Measurements from ENCODE around the gene CLDN2. TPM values are rescaled to one million over a fixed set of nuclear protein-coding genes. Genes with fewer than 3 reads are reported as not detected.
"Not testable (repeated sequence)": the region's sequence is repeated elsewhere in the genome, so short reads cannot be mapped to it uniquely, and the experiment has no call there.

CLDN2 gene
- total and polyA plus RNA-seq, 4 donors = 0.40 to 5.6 (median 0.71) TPM; not detected in 1

DNA sequence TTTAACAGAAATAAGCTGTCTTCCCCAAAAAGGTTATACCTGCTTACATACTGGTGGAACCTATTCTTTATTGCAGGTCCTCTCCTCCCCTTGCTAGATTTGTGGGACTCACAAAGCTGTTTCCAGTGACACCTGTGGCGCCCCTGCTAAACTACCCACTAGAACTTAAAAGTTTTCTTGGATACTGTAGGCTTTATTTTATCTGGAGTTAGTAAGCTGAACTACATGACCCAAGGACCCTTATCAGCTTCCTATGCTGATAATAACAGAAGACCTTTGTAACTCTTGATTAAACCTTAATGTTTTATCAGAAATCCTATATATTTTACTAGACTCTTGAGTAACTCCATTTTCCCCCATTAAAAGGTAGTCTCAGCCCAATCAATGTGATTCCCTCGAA, 32.3 kb downstream of the CLDN2 start:
- no peak overlapping the region for H3K27ac ChIP-seq (ENCODE audit: low read depth, low read length)
- DNase-seq (ENCODE audit: low read depth in 4 of 6, low spot score in 6 of 6) = no peak
- H3K9me3 ChIP-seq (ENCODE audit: control insufficient read depth, insufficient read depth, low read length) = no peaks in the 10 kb centered on the region
- H3K4me1 ChIP-seq (ENCODE audit: control insufficient read depth, insufficient read depth, low read length) = no peaks in the 10 kb centered on the region
- no peaks in the 10 kb centered on the region for H3K36me3 ChIP-seq (ENCODE audit: control insufficient read depth, insufficient read depth, low read length)
- H3K4me3 ChIP-seq (ENCODE audit: low read depth, low read length) = no peak overlapping the region
- no peaks in the 10 kb centered on the region for H3K27me3 ChIP-seq (ENCODE audit: control insufficient read depth, insufficient read depth, low read length)
- no CpG with 5 or more reads among the region's 2 CpGs for WGBS (ENCODE audit: insufficient coverage)

DNA sequence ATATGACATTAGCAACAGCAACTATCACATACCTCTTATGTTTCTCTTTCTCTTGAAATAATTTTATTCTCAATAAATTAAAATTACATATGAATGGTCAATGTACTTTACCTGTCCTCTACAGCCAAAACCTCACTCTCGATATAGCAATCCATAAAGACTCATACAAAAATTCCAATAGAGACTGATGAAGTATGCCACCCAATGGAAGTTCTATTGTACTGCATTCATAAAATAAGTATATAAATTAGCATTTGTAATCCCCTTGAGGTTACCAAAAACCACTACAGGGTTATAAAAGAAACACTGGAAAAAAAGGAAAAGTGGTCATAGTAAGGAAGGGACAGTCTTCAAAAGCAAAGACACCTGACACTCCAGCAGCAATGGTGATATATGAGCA, 32.8 kb downstream of the CLDN2 start:
- no peak overlapping the region for H3K27ac ChIP-seq (ENCODE audit: low read depth, low read length)
- WGBS (ENCODE audit: insufficient coverage) = no CpG with 5 or more reads among the region's 1 CpG
- peak in 1 of 6 donors; percentile 31 for DNase-seq (ENCODE audit: low read depth in 4 of 6, low spot score in 6 of 6)
- no peaks in the 10 kb centered on the region for H3K9me3 ChIP-seq (ENCODE audit: control insufficient read depth, insufficient read depth, low read length)
- no peaks in the 10 kb centered on the region for H3K4me1 ChIP-seq (ENCODE audit: control insufficient read depth, insufficient read depth, low read length)
- no peaks in the 10 kb centered on the region for H3K27me3 ChIP-seq (ENCODE audit: control insufficient read depth, insufficient read depth, low read length)
- no peaks in the 10 kb centered on the region for H3K36me3 ChIP-seq (ENCODE audit: control insufficient read depth, insufficient read depth, low read length)
- H3K4me3 ChIP-seq (ENCODE audit: low read depth, low read length) = no peak overlapping the region

- Histone ChIP-seq H3K27me3 (ENCODE audit: control insufficient read depth, insufficient read depth, low read length) (no peaks in the 10 kb centered on the region), H3K4me3 (ENCODE audit: low read depth, low read length) (no peak overlapping the region), H3K9me3 (ENCODE audit: control insufficient read depth, insufficient read depth, low read length) (no peaks in the 10 kb centered on the region), H3K4me1 (ENCODE audit: control insufficient read depth, insufficient read depth, low read length) (no peaks in the 10 kb centered on the region), H3K27ac (ENCODE audit: low read depth, low read length) (no peak overlapping the region), H3K36me3 (ENCODE audit: control insufficient read depth, insufficient read depth, low read length) (no peaks in the 10 kb centered on the region)
- WGBS (ENCODE audit: insufficient coverage) = 100% methylated on average over 2 of the region's 4 CpGs
- no peak for DNase-seq (ENCODE audit: low read depth in 4 of 6, low spot score in 6 of 6)
These were observed 33.8 kb downstream of the CLDN2 start for GRCh38 chrX:106954041-106954440.

- no CpG with 5 or more reads among the region's 1 CpG for WGBS (ENCODE audit: insufficient coverage)
- no peaks in the 10 kb centered on the region for H3K36me3 ChIP-seq (ENCODE audit: control insufficient read depth, insufficient read depth, low read length)
- H3K27ac ChIP-seq (ENCODE audit: low read depth, low read length) = no peak overlapping the region
- DNase-seq (ENCODE audit: low read depth in 4 of 6, low spot score in 6 of 6) = no peak
- H3K4me3 ChIP-seq (ENCODE audit: low read depth, low read length) = no peak overlapping the region
- no peaks in the 10 kb centered on the region for H3K9me3 ChIP-seq (ENCODE audit: control insufficient read depth, insufficient read depth, low read length)
- no peaks in the 10 kb centered on the region for H3K27me3 ChIP-seq (ENCODE audit: control insufficient read depth, insufficient read depth, low read length)
- H3K4me1 ChIP-seq (ENCODE audit: control insufficient read depth, insufficient read depth, low read length) = no peaks in the 10 kb centered on the region
These were observed 35.0 kb downstream of the CLDN2 start for GRCh38 chrX:106955004-106955772.

- H3K4me3 ChIP-seq (ENCODE audit: low read depth, low read length) = no peak overlapping the region
- no peak for DNase-seq (ENCODE audit: low read depth in 4 of 6, low spot score in 6 of 6)
- H3K4me1 ChIP-seq (ENCODE audit: control insufficient read depth, insufficient read depth, low read length) = no peaks in the 10 kb centered on the region
- no peak overlapping the region for H3K27ac ChIP-seq (ENCODE audit: low read depth, low read length)
- no peaks in the 10 kb centered on the region for H3K9me3 ChIP-seq (ENCODE audit: control insufficient read depth, insufficient read depth, low read length)
- H3K27me3 ChIP-seq (ENCODE audit: control insufficient read depth, insufficient read depth, low read length) = no peaks in the 10 kb centered on the region
- WGBS (ENCODE audit: insufficient coverage) = 33% methylated on average over 1 of the region's 1 CpG
- H3K36me3 ChIP-seq (ENCODE audit: control insufficient read depth, insufficient read depth, low read length) = no peaks in the 10 kb centered on the region
These were observed 37.7 kb downstream of the CLDN2 start for GRCh38 chrX:106957856-106958255.

DNA sequence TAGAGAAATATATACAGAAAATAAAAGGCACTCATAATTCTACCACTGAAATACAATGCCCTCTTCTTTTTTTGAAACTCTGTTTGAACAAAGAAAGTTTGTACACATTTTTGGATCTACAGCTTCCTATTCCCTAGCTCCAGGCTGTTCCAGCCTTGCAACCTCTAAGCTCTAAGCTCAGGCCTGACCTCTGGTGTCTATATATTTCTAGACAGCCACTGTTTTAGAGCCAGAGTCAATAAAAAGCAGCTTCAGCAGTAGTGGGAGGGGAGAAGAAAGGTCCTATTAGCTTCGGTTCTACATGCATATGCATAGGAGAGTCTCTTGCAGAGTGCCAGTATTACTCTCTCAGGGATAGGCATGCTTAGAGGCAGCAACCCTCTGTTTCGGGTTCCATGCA, 39.7 kb downstream of the CLDN2 start:
- Histone ChIP-seq H3K27me3 (ENCODE audit: control insufficient read depth, insufficient read depth, low read length) (no peaks in the 10 kb centered on the region), H3K9me3 (ENCODE audit: control insufficient read depth, insufficient read depth, low read length) (no peaks in the 10 kb centered on the region), H3K27ac (ENCODE audit: low read depth, low read length) (no peak overlapping the region), H3K4me1 (ENCODE audit: control insufficient read depth, insufficient read depth, low read length) (no peaks in the 10 kb centered on the region), H3K4me3 (ENCODE audit: low read depth, low read length) (no peak overlapping the region), H3K36me3 (ENCODE audit: control insufficient read depth, insufficient read depth, low read length) (no peaks in the 10 kb centered on the region)
- peak in 5 of 6 donors; percentile 1 to 55 (median 19) for DNase-seq (ENCODE audit: low read depth in 4 of 6, low spot score in 6 of 6)
- WGBS (ENCODE audit: insufficient coverage) = 33% methylated on average over 1 of the region's 2 CpGs

- no peak overlapping the region for H3K4me3 ChIP-seq (ENCODE audit: low read depth, low read length)
- H3K27me3 ChIP-seq (ENCODE audit: control insufficient read depth, insufficient read depth, low read length) = no peaks in the 10 kb centered on the region
- H3K27ac ChIP-seq (ENCODE audit: low read depth, low read length) = no peak overlapping the region
- H3K9me3 ChIP-seq (ENCODE audit: control insufficient read depth, insufficient read depth, low read length) = no peaks in the 10 kb centered on the region
- no peak for DNase-seq (ENCODE audit: low read depth in 4 of 6, low spot score in 6 of 6)
- H3K4me1 ChIP-seq (ENCODE audit: control insufficient read depth, insufficient read depth, low read length) = no peaks in the 10 kb centered on the region
- H3K36me3 ChIP-seq (ENCODE audit: control insufficient read depth, insufficient read depth, low read length) = no peaks in the 10 kb centered on the region
These were observed 42.9 kb downstream of the CLDN2 start for GRCh38 chrX:106963111-106963510.

GRCh38 chrX:106964290-106964689, 44.1 kb downstream of the CLDN2 start:
- no peak overlapping the region for H3K27ac ChIP-seq (ENCODE audit: low read depth, low read length)
- H3K9me3 ChIP-seq (ENCODE audit: control insufficient read depth, insufficient read depth, low read length) = no peaks in the 10 kb centered on the region
- no peaks in the 10 kb centered on the region for H3K36me3 ChIP-seq (ENCODE audit: control insufficient read depth, insufficient read depth, low read length)
- no peak overlapping the region for H3K4me3 ChIP-seq (ENCODE audit: low read depth, low read length)
- no peaks in the 10 kb centered on the region for H3K27me3 ChIP-seq (ENCODE audit: control insufficient read depth, insufficient read depth, low read length)
- DNase-seq (ENCODE audit: low read depth in 4 of 6, low spot score in 6 of 6) = no peak
- H3K4me1 ChIP-seq (ENCODE audit: control insufficient read depth, insufficient read depth, low read length) = no peaks in the 10 kb centered on the region
- 80% methylated on average over 1 of the region's 1 CpG for WGBS (ENCODE audit: insufficient coverage)

- H3K4me1 ChIP-seq (ENCODE audit: control insufficient read depth, insufficient read depth, low read length); H3K9me3 ChIP-seq (ENCODE audit: control insufficient read depth, insufficient read depth, low read length); H3K27me3 ChIP-seq (ENCODE audit: control insufficient read depth, insufficient read depth, low read length); H3K27ac ChIP-seq (ENCODE audit: low read depth, low read length); H3K4me3 ChIP-seq (ENCODE audit: low read depth, low read length); DNase-seq (ENCODE audit: low read depth in 4 of 6, low spot score in 6 of 6); H3K36me3 ChIP-seq (ENCODE audit: control insufficient read depth, insufficient read depth, low read length): not testable (repeated sequence)
- 65% methylated on average over 5 of the region's 6 CpGs for WGBS (ENCODE audit: insufficient coverage)
These were observed 46.3 kb downstream of the CLDN2 start for GRCh38 chrX:106966547-106966946.

- H3K9me3 ChIP-seq (ENCODE audit: control insufficient read depth, insufficient read depth, low read length) = no peaks in the 10 kb centered on the region
- no peak overlapping the region for H3K27ac ChIP-seq (ENCODE audit: low read depth, low read length)
- H3K27me3 ChIP-seq (ENCODE audit: control insufficient read depth, insufficient read depth, low read length) = no peaks in the 10 kb centered on the region
- no peak for DNase-seq (ENCODE audit: low read depth in 4 of 6, low spot score in 6 of 6)
- no peaks in the 10 kb centered on the region for H3K4me1 ChIP-seq (ENCODE audit: control insufficient read depth, insufficient read depth, low read length)
- no peaks in the 10 kb centered on the region for H3K36me3 ChIP-seq (ENCODE audit: control insufficient read depth, insufficient read depth, low read length)
- H3K4me3 ChIP-seq (ENCODE audit: low read depth, low read length) = no peak overlapping the region
These were observed 52.7 kb downstream of the CLDN2 start for GRCh38 chrX:106972896-106973295.
